Activated naive CD8-positive, alpha-beta T cell treated with anti-CD3 and anti-CD28 coated beads for 36 hours (primary cell): Measurements from ENCODE around the gene RDH11. TPM values are rescaled to one million over a fixed set of nuclear protein-coding genes. Genes with fewer than 3 reads are reported as not detected.
"Not testable (repeated sequence)": the region's sequence is repeated elsewhere in the genome, so short reads cannot be mapped to it uniquely, and the experiment has no call there.

ENCODE experiments used
- DNase-seq: peaks from one replicate; pipeline ENCODE4 v3.0.0; 2021
- H3K27ac Mint-ChIP-seq: one replicate; pipeline ENCODE4 v1.8.0; 2022; ENCODE audit warnings: mild to moderate bottlenecking, moderate library complexity, mixed read lengths
- H3K27me3 Mint-ChIP-seq: one replicate; pipeline ENCODE4 v1.8.0; 2022; ENCODE audit warnings: mild to moderate bottlenecking, mixed read lengths
- H3K36me3 Mint-ChIP-seq: one replicate; pipeline ENCODE4 v1.8.0; 2021; ENCODE audit warnings: mild to moderate bottlenecking, mixed read lengths
- H3K4me1 Mint-ChIP-seq: one replicate; pipeline ENCODE4 v1.8.0; 2021; ENCODE audit warnings: mixed read lengths
- H3K4me3 Mint-ChIP-seq: one replicate; pipeline ENCODE4 v1.8.0; 2022; ENCODE audit warnings: mild to moderate bottlenecking, moderate library complexity, mixed read lengths
- H3K9me3 Mint-ChIP-seq: one replicate; pipeline ENCODE4 v1.8.0; 2022; ENCODE audit warnings: mixed read lengths
- total RNA-seq, 2 experiments: library from RNA; stranded (reverse); gene quantifications; one replicate each; pipeline ENCODE4 v1.2.3, GENCODE V29; 2021

RDH11 gene
- total RNA-seq, 2 experiments from 2014 or later, result 72.5 to 74.0 TPM

DNA sequence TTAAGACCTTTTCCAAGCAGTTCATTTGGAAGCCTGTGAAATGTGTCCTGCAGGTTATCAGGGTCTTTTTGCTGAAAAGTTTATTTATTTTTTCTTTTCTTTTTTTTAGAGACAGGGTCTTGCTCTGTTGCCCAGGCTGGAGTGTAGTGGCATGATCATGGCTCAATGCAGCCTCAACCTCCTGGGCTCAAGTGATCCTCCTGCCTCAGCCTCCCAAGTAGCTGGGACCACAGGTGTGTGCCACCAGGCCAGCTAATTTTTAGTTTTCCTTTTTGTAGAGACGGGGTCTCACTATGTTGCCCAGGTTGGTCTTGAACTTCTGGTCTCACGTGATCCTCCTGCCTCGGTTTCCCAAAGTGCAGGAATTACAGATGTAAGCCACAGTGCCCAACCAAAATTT is 23.8 kb upstream of the RDH11 start:
- H3K9me3 Mint-ChIP-seq, H3K36me3 Mint-ChIP-seq, DNase-seq, H3K4me1 Mint-ChIP-seq, H3K27ac Mint-ChIP-seq, H3K4me3 Mint-ChIP-seq: not testable (repeated sequence)
- peaks cover 32% of the 10 kb centered on the region for H3K27me3 Mint-ChIP-seq

DNA sequence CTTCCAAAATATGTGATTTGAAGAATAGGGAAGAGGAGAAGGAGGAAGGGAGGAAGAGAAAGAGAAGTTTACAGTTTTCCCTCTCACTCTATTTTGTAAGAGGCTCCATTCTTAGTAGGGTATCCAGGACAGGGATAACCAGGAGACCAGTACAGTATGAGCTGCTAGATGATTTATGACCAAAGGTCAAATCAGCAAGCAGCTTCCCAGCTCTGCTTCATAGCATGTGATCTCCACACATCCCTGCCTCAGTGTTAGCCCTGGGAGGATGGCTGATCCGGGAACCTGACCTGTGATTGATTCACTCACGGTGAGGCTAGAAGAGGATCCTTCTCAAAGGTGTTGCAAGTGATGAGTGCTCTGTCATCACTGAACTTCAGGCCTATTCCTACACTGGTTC is 22.7 kb upstream of the RDH11 start:
- Mint-ChIP-seq H3K36me3 (no peaks in the 10 kb centered on the region), H3K4me1 (peaks cover 3% of the 10 kb centered on the region), H3K27me3 (peaks cover 21% of the 10 kb centered on the region), H3K4me3 (no peak overlapping the region), H3K27ac (no peak overlapping the region), H3K9me3 (no peaks in the 10 kb centered on the region)
- DNase-seq, result no peak

DNA sequence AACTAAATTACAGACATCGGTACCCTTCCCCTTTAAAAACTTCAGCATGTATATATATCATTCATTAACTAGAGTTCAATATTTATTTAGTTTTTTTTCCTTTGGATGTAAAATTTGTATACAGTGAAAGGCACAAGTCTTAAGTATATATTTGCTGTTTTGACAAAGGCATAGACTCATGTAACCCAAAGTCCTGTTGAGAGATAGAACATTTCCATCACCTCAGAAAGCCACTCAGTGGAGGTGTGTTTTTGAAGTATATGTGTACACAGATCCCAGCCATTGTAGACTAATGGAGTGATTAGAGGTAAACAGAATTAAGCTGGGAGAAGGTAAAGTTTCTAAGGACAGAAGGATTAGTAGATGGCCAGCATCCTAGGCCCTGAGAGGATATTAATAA is 21.5 kb upstream of the RDH11 start:
- H3K4me3 Mint-ChIP-seq, result no peak overlapping the region
- no peak for DNase-seq
- no peaks in the 10 kb centered on the region for H3K9me3 Mint-ChIP-seq
- H3K27ac Mint-ChIP-seq, result no peak overlapping the region
- peaks cover 9% of the 10 kb centered on the region for H3K27me3 Mint-ChIP-seq
- no peaks in the 10 kb centered on the region for H3K4me1 Mint-ChIP-seq
- no peaks in the 10 kb centered on the region for H3K36me3 Mint-ChIP-seq

DNA sequence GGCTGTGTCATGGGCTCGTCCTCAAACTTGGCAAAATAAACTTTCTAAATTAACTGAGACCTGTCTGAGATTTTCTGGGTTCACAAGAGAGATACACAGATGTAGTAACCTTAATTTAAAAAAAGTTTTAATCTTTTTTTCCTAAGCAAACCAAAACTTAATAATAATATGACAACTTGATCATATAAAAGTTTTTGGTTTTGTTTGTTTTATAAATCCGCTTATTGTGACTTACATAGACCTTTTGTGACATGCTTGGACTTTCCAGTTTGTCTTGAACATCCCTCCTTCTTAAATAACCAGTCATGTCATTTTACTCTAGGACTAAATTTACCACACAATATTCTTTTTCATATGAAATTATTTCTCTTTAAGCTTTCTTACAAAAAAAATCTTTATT is 14.6 kb upstream of the RDH11 start:
- no peak for DNase-seq
- no peak overlapping the region for H3K27ac Mint-ChIP-seq
- H3K4me3 Mint-ChIP-seq, result no peak overlapping the region
- no peaks in the 10 kb centered on the region for H3K27me3 Mint-ChIP-seq
- no peaks in the 10 kb centered on the region for H3K36me3 Mint-ChIP-seq
- peaks cover 4% of the 10 kb centered on the region for H3K9me3 Mint-ChIP-seq
- no peaks in the 10 kb centered on the region for H3K4me1 Mint-ChIP-seq

DNA sequence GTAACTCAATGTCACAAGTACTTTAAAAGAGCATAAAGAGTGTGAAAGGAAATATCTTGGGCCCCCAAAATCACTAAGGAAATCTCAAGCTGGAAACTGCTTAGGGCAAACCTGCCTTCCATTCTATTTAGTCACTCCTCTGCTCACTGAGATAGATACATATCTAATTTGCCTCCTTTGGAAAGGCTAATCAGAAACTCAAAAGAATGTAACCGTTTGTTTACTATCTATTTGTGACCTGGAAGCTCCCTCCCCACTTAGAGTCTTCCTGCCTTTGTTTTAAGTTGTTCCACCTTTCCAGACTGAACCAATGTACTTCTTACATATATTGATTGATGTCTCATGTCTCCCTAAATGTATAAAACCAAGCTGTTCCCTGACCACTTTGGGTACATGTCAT is 14.2 kb upstream of the RDH11 start:
- not testable (repeated sequence) for H3K36me3 Mint-ChIP-seq, H3K4me3 Mint-ChIP-seq, H3K9me3 Mint-ChIP-seq, DNase-seq, H3K27me3 Mint-ChIP-seq, H3K27ac Mint-ChIP-seq, H3K4me1 Mint-ChIP-seq

DNA sequence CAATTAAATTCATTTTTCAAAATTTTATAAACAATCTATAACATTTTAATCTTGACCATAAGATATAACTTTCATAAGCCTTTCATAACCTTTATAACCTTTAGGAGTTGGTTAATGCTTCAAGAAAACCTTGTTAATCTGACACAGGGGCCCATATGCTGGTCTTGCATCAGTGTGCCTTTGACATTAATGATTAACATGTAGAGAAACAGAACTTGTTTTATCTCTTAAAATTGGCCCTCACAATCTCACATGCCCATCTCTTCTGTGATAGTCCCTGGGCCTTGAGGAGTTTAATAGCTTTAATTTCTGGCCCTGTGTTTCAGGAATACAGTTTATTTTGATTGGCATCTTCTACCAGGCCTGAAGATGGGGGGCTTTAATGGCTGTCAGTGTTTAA is 13.8 kb upstream of the RDH11 start:
- not testable (repeated sequence) for DNase-seq, H3K27ac Mint-ChIP-seq, H3K27me3 Mint-ChIP-seq, H3K4me1 Mint-ChIP-seq, H3K9me3 Mint-ChIP-seq, H3K4me3 Mint-ChIP-seq, H3K36me3 Mint-ChIP-seq

DNA sequence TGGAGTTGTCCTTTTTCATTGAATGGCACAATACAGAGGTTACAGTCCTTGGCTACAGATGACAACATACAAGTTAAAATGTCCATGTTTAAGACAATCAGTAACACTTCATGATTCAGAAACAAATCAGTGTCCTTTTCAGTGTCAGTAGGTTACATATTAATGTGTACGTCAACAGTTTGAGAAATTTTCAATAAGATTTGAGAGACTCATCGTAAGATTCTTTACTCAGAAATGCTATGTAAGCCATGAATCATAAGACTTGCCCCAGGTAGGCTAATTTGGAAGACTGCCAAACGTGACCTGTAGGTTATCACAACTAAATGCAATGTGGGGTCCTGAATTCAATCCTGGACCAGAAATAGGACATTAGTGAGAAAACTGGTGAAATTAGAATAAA is 9.6 kb upstream of the RDH11 start:
- Mint-ChIP-seq H3K4me3 (no peak overlapping the region), H3K4me1 (no peaks in the 10 kb centered on the region), H3K27me3 (no peaks in the 10 kb centered on the region), H3K9me3 (peaks cover 4% of the 10 kb centered on the region), H3K36me3 (no peaks in the 10 kb centered on the region), H3K27ac (no peak overlapping the region)
- DNase-seq, result no peak

DNA sequence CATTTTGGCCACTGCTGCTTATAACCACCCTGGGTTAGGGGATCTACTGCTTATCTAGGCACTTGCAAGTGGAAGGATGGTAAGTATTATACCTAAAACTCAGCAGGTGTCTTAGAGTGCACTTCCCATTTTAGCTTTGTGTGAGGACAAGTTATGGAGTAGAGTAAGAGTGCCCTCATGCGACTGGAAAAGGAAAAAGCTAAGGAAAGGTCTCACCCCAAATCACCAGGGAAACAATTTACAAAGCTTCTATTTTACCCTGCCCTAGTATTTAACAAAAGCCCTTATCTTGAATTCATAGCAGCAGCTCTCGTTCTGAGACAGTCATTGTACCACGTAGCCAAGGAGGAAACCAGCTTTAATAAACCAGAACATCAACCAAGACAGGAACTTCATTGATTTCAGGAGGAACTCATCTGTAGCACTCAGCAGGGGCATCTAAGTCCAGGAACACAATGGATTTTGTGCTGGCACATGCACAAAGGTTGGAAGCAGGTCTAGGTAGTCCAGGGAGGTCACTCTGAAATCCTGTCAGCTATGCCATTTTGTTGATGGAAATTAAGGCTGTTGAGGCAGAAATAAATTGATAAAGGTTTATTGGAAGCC is 9.0 kb upstream of the RDH11 start:
- Mint-ChIP-seq H3K27ac (no peak overlapping the region), H3K4me1 (no peaks in the 10 kb centered on the region), H3K9me3 (no peaks in the 10 kb centered on the region), H3K27me3 (no peaks in the 10 kb centered on the region), H3K4me3 (no peak overlapping the region), H3K36me3 (no peaks in the 10 kb centered on the region)
- DNase-seq, result no peak

DNA sequence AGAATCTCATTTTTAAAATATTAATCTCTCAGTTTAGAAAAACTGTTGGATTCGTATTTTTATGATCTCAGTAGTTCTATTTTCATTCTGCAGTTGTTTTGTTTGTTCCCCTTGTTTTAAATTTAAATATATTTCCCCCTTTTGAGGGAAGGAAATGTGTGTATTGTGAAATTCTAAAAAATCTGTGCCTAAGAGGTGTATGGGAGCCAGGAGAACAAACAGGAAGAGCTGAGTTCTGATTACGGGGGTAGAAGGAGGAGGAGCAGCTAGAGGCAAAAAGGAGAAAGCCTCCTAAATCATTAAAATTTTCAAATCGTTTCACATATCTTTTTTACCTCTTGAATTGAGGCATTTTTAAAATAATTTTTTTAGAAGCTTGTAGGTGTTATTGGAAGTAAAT is 8.4 kb upstream of the RDH11 start:
- no peaks in the 10 kb centered on the region for H3K9me3 Mint-ChIP-seq
- no peaks in the 10 kb centered on the region for H3K36me3 Mint-ChIP-seq
- H3K27ac Mint-ChIP-seq, result no peak overlapping the region
- DNase-seq, result no peak
- no peaks in the 10 kb centered on the region for H3K27me3 Mint-ChIP-seq
- H3K4me1 Mint-ChIP-seq, result no peaks in the 10 kb centered on the region
- H3K4me3 Mint-ChIP-seq, result no peak overlapping the region

DNA sequence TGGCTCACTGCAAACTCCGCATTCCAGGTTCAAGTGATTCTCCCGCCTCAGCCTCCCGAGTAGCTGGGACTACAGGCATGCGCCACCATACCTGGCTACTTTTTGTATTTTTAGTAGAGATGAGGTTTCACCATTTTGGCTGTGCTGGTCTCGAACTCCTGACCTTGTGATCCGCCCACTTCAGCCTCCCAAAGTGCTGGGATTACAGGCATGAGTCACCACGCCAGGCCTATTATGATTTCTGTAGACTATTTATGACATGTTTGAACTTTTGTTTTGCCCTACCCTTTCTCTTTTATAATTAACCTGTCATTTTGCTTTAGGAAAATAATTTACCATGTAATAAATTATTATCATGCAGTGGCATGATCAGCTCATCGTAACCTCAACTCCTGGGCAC is 5.9 kb upstream of the RDH11 start, which contains the start of gene RDH12:
RDH12 (plus strand) TSS at position 395 of the 400 bp plus-strand sequence. CDS start 20,757 bp downstream, outside the sequence.
- H3K4me3 Mint-ChIP-seq, H3K27me3 Mint-ChIP-seq, DNase-seq, H3K27ac Mint-ChIP-seq, H3K36me3 Mint-ChIP-seq, H3K4me1 Mint-ChIP-seq, H3K9me3 Mint-ChIP-seq: not testable (repeated sequence)

DNA sequence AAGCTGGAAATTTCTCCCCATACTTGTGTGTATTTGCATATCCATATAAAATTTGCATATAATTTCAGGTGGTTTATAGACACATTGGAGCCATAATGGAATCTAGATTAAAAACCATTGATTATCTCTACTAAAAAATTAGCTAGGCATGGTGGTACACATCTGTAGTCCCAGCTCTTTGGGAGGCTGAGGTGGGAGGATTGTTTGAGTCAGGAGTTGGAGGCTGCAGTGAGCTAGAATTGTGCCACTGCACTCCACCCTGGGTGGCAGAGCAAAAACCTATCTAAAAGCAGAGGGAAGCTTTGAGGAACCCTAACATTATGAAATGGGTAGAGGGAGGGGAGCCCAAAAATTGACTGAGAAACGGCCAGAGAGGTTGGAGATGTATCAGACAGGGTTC is 2.6 kb upstream of the RDH11 start:
- peaks cover 15% of the 10 kb centered on the region for H3K4me1 Mint-ChIP-seq
- no peaks in the 10 kb centered on the region for H3K27me3 Mint-ChIP-seq
- H3K27ac Mint-ChIP-seq, result no peak overlapping the region
- no peaks in the 10 kb centered on the region for H3K36me3 Mint-ChIP-seq
- no peak overlapping the region for H3K4me3 Mint-ChIP-seq
- no peak for DNase-seq
- no peaks in the 10 kb centered on the region for H3K9me3 Mint-ChIP-seq

DNA sequence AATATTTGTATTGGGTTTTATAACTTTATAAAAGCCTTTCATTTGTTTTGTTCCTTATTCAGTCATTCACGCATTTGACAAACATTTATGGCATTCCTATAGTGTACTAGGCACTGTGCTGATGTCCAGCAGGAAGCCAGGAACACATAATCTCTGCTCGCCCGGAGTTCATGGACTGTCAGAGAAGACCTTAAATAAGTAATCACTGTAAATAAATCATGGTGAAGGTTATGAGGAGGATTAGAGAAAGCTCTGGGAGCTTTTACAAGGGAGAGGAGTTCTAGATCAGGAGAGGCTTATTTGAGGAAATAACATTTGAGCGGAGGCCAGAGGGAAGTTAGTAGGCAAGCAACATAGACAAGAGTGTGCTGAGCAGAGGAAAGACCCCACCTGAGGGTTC is 1.4 kb upstream of the RDH11 start:
- Mint-ChIP-seq H3K27ac (no peak overlapping the region), H3K4me1 (peaks cover 20% of the 10 kb centered on the region)

DNA sequence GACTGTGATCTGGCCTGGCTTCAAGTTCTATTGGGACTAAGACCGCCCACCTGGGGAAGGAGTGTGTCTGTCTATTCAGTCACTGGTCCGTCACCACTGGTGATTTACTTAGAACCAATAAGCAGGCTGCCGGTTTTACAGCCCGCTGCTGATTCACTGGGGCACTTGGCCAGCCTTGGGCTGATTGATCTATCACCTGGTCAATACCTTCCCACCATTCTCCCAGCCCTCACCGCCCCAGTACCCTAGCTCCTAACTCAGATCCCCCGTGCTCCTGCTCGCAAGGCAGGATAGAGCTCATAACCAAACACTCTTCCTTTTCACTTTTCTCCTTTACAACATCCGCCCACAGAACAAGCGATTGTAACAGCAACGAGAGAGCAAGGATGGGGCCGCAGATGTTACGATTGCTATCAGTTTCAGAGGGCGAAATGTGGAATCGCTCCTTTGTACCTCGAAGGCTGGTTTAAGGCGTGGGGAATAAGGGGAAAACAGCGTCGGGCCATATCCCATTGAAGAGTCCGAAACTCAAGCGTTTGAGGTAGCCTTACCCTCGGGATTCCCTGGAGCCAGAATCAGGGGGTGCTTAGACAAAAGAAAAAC is 672 bp downstream of the RDH11 start:
- no peaks in the 10 kb centered on the region for H3K27me3 Mint-ChIP-seq
- H3K36me3 Mint-ChIP-seq, result peaks cover 21% of the 10 kb centered on the region
- no peaks in the 10 kb centered on the region for H3K9me3 Mint-ChIP-seq
- H3K27ac Mint-ChIP-seq, result peak overlapping the region; percentile 97
- H3K4me1 Mint-ChIP-seq, result peaks cover 29% of the 10 kb centered on the region
- peak overlapping the region; percentile 92 for H3K4me3 Mint-ChIP-seq
- DNase-seq, result peak; percentile 80

More for the DNA sequence above, 1.4 kb upstream of the RDH11 start:
- Mint-ChIP-seq H3K9me3 (no peaks in the 10 kb centered on the region), H3K27me3 (no peaks in the 10 kb centered on the region), H3K36me3 (peaks cover 9% of the 10 kb centered on the region), H3K4me3 (no peak overlapping the region)
- DNase-seq, result no peak

DNA sequence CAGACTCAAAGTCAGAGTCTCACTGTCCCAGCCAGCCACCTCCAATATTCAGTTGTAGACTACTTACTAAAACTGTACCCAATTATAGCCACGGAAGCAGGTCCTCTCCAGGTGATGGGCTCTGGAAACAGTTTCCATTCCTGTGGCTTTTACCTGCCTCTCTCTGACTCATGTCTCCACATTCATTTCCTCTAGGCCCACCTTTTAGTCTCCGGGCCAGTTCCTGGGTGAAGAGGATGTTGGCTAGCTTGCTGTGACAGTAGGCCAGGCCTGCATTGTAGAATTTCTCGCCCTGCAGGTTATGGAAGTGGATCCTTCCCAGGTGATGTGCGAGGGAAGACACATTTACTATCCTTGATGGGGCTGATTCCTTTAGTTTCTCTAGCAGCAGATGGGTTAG is 5.6 kb downstream of the RDH11 start:
- Mint-ChIP-seq H3K27me3 (no peaks in the 10 kb centered on the region), H3K4me1 (peaks cover 26% of the 10 kb centered on the region), H3K36me3 (peaks cover 52% of the 10 kb centered on the region), H3K27ac (no peak overlapping the region), H3K9me3 (no peaks in the 10 kb centered on the region), H3K4me3 (no peak overlapping the region)
- no peak for DNase-seq

DNA sequence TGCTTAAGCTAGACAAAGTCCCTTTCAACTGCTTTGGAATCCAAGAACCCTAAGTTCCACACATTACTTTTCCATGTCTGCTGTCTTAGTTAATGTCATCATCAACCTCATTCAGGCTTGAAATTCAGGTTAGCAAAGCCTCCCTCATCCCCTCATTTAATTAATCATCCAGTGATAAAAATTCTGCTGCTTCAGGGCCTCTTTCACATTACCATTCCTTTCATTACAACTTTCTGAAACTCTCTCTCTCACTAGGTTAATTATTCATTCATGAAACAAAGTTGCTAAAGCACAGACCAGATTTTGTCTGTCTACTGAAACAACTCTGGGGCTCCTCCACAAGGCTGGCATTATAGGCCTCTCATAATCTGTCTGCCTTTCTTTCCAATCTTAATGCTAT is 11.7 kb downstream of the RDH11 start:
- Mint-ChIP-seq H3K4me3 (no peak overlapping the region), H3K27me3 (no peaks in the 10 kb centered on the region), H3K36me3 (peaks cover 42% of the 10 kb centered on the region), H3K27ac (peak overlapping the region; percentile 51), H3K4me1 (peaks cover 24% of the 10 kb centered on the region), H3K9me3 (no peaks in the 10 kb centered on the region)
- DNase-seq, result no peak

DNA sequence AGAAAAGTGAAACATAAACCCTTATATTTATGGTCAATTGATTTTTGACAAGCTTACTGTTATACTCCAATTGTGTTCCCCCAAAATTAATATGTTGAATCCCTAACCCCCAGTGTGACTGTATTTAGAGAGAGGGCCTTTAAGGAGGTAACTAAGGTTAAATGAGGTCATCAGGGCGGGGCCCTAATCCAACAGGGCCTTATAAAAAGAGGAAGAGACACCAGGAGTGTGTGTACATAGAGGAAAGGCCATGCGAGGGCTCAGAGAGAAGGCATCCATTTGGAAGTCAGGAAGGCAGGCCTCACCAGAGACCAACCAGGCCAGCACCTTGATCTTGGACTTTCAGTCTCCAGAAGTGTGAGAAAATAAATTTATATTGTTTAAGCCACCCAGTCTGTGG is 14.6 kb downstream of the RDH11 start:
- Mint-ChIP-seq H3K27ac (no peak overlapping the region), H3K4me3 (no peak overlapping the region), H3K4me1 (peaks cover 24% of the 10 kb centered on the region), H3K36me3 (peaks cover 39% of the 10 kb centered on the region), H3K27me3 (no peaks in the 10 kb centered on the region), H3K9me3 (no peaks in the 10 kb centered on the region)
- no peak for DNase-seq
